Measurements from ENCODE around the gene SLC24A3.
A peak's percentile ranks its signal among the peaks of the same experiment; 100 is the strongest.

Gene SLC24A3

GRCh38 chr20:19440660-19441527 is 228.5 kb downstream of the SLC24A3 start:
- no peak for DNase-seq (ENCODE audit: low read depth)
- no peak overlapping the region for H3K4me3 ChIP-seq (ENCODE audit: low read length)
- no peak for TF ChIP-seq CTCF (conservative IDR thresholded peaks at IDR 0.05; ENCODE audit: low read length)

- TF ChIP-seq CTCF (conservative IDR thresholded peaks at IDR 0.05; ENCODE audit: low read length), result no peak
- DNase-seq (ENCODE audit: low read depth), result no peak
- no peak overlapping the region for H3K4me3 ChIP-seq (ENCODE audit: low read length)
Observed at GRCh38 chr20:19446246-19446645, 233.8 kb downstream of the SLC24A3 start.

DNA sequence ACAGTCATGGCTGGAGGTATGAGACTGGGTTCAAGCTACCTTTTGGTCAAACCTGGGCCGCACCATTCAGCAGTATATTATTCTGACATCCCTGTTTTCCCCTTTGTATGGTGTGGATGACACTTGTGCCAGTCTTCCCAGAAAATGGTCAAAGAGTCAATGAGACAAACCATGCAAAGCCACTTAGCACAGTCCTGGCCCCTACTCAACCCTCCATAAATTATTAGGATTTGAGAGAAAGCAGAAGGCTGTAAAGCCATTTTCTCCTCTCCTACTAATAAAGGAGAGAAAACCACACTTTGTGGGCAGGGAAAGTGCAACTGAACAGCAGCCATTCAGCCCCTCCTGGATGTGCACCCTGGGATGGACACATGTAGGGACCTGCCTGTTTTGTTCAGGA is 236.2 kb downstream of the SLC24A3 start:
- TF ChIP-seq CTCF (conservative IDR thresholded peaks at IDR 0.05; ENCODE audit: low read length), result no peak
- H3K4me3 ChIP-seq (ENCODE audit: low read length), result no peak overlapping the region
- no peak for DNase-seq (ENCODE audit: low read depth)

- no peak overlapping the region for H3K4me3 ChIP-seq (ENCODE audit: low read length)
- peak; percentile 9 for DNase-seq (ENCODE audit: low read depth)
- no peak for TF ChIP-seq CTCF (conservative IDR thresholded peaks at IDR 0.05; ENCODE audit: low read length)
Observed at GRCh38 chr20:19449051-19449450, 236.6 kb downstream of the SLC24A3 start.

DNA sequence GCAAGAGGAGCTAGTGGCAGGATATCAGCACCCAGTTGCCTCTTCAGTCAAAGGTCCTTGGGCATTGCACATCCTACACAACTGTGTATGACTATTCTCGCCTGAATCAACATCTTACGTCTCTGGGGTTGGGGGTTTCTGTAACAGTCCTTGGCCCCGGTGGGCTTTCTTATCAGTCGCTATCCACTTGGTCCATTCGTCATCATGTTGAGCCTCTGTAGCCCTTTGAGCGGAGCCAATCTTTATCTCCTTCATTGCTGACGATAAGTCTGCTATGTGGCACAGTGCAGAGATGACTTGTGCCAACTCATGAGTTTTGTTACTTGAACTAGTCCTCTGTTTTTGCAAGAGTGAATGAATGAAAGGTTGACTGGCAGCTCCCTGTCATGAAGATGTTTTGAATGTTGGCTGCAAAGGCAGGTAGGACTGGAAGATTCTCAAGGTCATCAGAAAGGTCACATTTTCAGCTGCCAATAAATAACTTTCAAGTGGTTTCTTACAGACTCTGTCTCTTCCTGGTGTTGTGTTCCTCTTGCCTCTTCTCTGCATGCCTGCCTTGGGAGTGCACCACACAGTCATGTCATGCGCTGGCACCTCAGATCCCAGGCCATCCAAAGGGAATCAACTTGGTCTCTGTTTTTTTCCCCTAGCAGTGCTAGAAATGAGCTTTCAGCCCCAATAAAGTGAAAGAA is 238.9 kb downstream of the SLC24A3 start:
- no peak for TF ChIP-seq CTCF (conservative IDR thresholded peaks at IDR 0.05; ENCODE audit: low read length)
- DNase-seq (ENCODE audit: low read depth), result no peak
- H3K4me3 ChIP-seq (ENCODE audit: low read length), result no peak overlapping the region

DNA sequence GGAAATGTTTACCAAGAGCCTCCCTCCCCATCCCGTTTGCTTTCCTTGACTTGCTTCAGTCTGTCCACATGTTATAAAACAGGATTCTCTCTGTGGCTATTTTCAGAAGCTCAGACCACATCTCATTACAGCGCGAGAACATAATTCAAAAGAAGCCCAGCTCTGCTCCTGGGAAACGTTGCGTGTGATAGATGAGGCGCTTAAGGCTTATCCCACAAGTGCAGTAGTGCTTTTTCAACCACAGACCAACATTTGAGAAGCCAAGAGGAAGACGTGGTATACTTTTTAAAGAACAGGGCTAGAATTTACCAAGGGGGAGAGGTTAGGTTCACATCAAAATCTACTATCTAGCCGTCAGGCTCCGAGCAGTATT is 239.5 kb downstream of the SLC24A3 start:
- no peak overlapping the region for H3K4me3 ChIP-seq (ENCODE audit: low read length)
- no peak for DNase-seq (ENCODE audit: low read depth)
- TF ChIP-seq CTCF (conservative IDR thresholded peaks at IDR 0.05; ENCODE audit: low read length), result no peak

GRCh38 chr20:19453410-19453809 is 241.0 kb downstream of the SLC24A3 start:
- no peak for TF ChIP-seq CTCF (conservative IDR thresholded peaks at IDR 0.05; ENCODE audit: low read length)
- no peak overlapping the region for H3K4me3 ChIP-seq (ENCODE audit: low read length)
- no peak for DNase-seq (ENCODE audit: low read depth)

Measured in AG10803 (cell line).